Neural cell (in vitro differentiated cells): ENCODE data around the gene ACO2. TPM values are rescaled to one million over a fixed set of nuclear protein-coding genes. Genes with fewer than 3 reads are reported as not detected.

Experiments used
- H2AFZ ChIP-seq: fragments of 200-600, 300-800 bp; sonication (generic), shearing (Covaris generic); 2 replicates; pipeline ENCODE4 v1.6.0; 2014; ENCODE audit warnings: low read depth, mild to moderate bottlenecking, antibody characterized with exemption, low read length, moderate library complexity
- H3F3A ChIP-seq: fragments of 200-600 bp; shearing (Covaris generic); 2 replicates; pipeline ENCODE4 v1.6.1; 2016; ENCODE audit warnings: mild to moderate bottlenecking, moderate library complexity, mixed read lengths, antibody characterized with exemption, low read length; ENCODE audit not compliant: insufficient read depth, poor library complexity, severe bottlenecking
- H3K27ac ChIP-seq: fragments of 200-600, 300-800 bp; sonication (generic), shearing (Covaris generic); 2 replicates; pipeline ENCODE4 v1.5.1; 2014; ENCODE audit warnings: mild to moderate bottlenecking, low read length, moderate library complexity
- H3K27me3 ChIP-seq: fragments of 300-800, 200-600 bp; sonication (generic), shearing (Covaris generic); 2 replicates; pipeline ENCODE4 v1.6.0; 2014; ENCODE audit warnings: mild to moderate bottlenecking, low read depth, low read length, moderate library complexity; ENCODE audit not compliant: insufficient read depth
- H3K36me3 ChIP-seq: fragments of 300-800, 200-600 bp; sonication (generic), shearing (Covaris generic); 2 replicates; pipeline ENCODE4 v1.5.1; 2014; ENCODE audit warnings: mild to moderate bottlenecking, antibody characterized with exemption, low read length, moderate library complexity; ENCODE audit not compliant: insufficient read depth
- H3K4me2 ChIP-seq: fragments of 300-800, 200-600 bp; sonication (generic), shearing (Covaris generic); 2 replicates; pipeline ENCODE4 v1.6.0; 2014; ENCODE audit warnings: mild to moderate bottlenecking, low read length
- H3K4me3 ChIP-seq: fragments of 300-800, 200-600 bp; sonication (generic), shearing (Covaris generic); 2 replicates; pipeline ENCODE4 v1.5.1; 2014; ENCODE audit warnings: mild to moderate bottlenecking, low read length, moderate library complexity
- H3K79me2 ChIP-seq: fragments of 200-600 bp; shearing (Covaris generic); replicated peaks from 2 replicates; pipeline ENCODE4 v1.6.0; 2014; ENCODE audit warnings: mild to moderate bottlenecking, low read length, moderate library complexity; ENCODE audit not compliant: insufficient read depth
- H3K9ac ChIP-seq: fragments of 300-800, 200-600 bp; sonication (generic), shearing (Covaris generic); 2 replicates; pipeline ENCODE4 v1.6.1; 2016; ENCODE audit warnings: mild to moderate bottlenecking, low read length, mixed read lengths
- H3K9me2 ChIP-seq: fragments of 200-600 bp; shearing (Covaris generic); 2 replicates; pipeline ENCODE4 v1.6.1; 2016; ENCODE audit warnings: mild to moderate bottlenecking, low read length, mixed read lengths; ENCODE audit not compliant: insufficient read depth
- H3K9me3 ChIP-seq: fragments of 200-600, 300-800 bp; sonication (generic), shearing (Covaris generic); 2 replicates; pipeline ENCODE4 v1.6.1; 2016; ENCODE audit warnings: mild to moderate bottlenecking, mixed run types, low read length, moderate library complexity, mixed read lengths
- H4K20me1 ChIP-seq: fragments of 200-600 bp; shearing (Covaris generic); 2 replicates; pipeline ENCODE4 v1.6.1; 2016; ENCODE audit warnings: mild to moderate bottlenecking, mixed run types; ENCODE audit not compliant: insufficient read depth
- CTCF ChIP-seq: fragments of 450-650 bp; IDR thresholded peaks from 2 replicates; pipeline ENCODE4 v1.5.1; 2014; ENCODE audit warnings: antibody characterized with exemption, mild to moderate bottlenecking, moderate library complexity; ENCODE audit not compliant: poor library complexity, severe bottlenecking
- EP300 ChIP-seq: fragments of 450-650 bp; conservative IDR thresholded peaks from 2 replicates; pipeline ENCODE4 v1.6.1; 2014; ENCODE audit warnings: antibody characterized with exemption, mild to moderate bottlenecking, moderate library complexity; ENCODE audit not compliant: poor library complexity, severe bottlenecking
- EZH2 ChIP-seq: fragments of 200-600, 300-800 bp; shearing (Covaris generic), sonication (generic); IDR thresholded peaks from 2 replicates; pipeline ENCODE4 v1.6.1; 2014; ENCODE audit warnings: antibody characterized with exemption, low read length, borderline replicate concordance, mild to moderate bottlenecking; ENCODE audit not compliant: insufficient read depth, poor library complexity, severe bottlenecking
- MXI1 ChIP-seq: fragments of 450-650 bp; conservative IDR thresholded peaks from 2 replicates; pipeline ENCODE4 v1.6.1; 2014; ENCODE audit warnings: antibody characterized with exemption, mild to moderate bottlenecking; ENCODE audit not compliant: poor library complexity, severe bottlenecking
- POLR2AphosphoS5 ChIP-seq: IDR thresholded peaks from 2 replicates; pipeline ENCODE4 v1.6.1; 2012
- RAD21 ChIP-seq: fragments of 450-650 bp; conservative IDR thresholded peaks from 2 replicates; pipeline ENCODE4 v1.6.1; 2014; ENCODE audit warnings: antibody characterized with exemption, mild to moderate bottlenecking, moderate library complexity
- REST ChIP-seq: IDR thresholded peaks from 2 replicates; pipeline ENCODE4 v1.6.1; 2012; ENCODE audit warnings: borderline replicate concordance
- SMC3 ChIP-seq: fragments of 450-650 bp; conservative IDR thresholded peaks from 2 replicates; pipeline ENCODE4 v1.6.1; 2014; ENCODE audit warnings: antibody characterized with exemption, mild to moderate bottlenecking, moderate library complexity; ENCODE audit not compliant: poor library complexity
- TAF1 ChIP-seq: IDR thresholded peaks from 2 replicates; pipeline ENCODE4 v1.6.1; 2012; ENCODE audit warnings: low read depth
- polyA plus RNA-seq: library from polyadenylated mRNA; depleted of rRNA; stranded (reverse); fragments of >200 nt; gene quantifications from 2 replicates; pipeline ENCODE4 v1.2.3, GENCODE V29; 2014

The ACO2 gene
- polyA plus RNA-seq, 1 donor from 2014 or later, result 72.3 TPM

GRCh38 chr22:41488076-41488475 lies 19.2 kb downstream of the ACO2 start:
- H3K9me3 ChIP-seq, result no peaks in the 10 kb centered on the region
- H3K27me3 ChIP-seq, result no peaks in the 10 kb centered on the region
- H3K4me3 ChIP-seq, result no peak overlapping the region
- TF ChIP-seq EZH2 (no peak), SMC3 (no peak), POLR2AphosphoS5 (no peak), REST (no peak), EP300 (no peak), MXI1 (no peak), RAD21 (no peak), CTCF (no peak), TAF1 (no peak)
- no peak overlapping the region for H3K9ac ChIP-seq
- H3K79me2 ChIP-seq, result peaks cover 48% of the 10 kb centered on the region
- no peak overlapping the region for H3K27ac ChIP-seq
- H4K20me1 ChIP-seq, result no peaks in the 10 kb centered on the region
- no peak overlapping the region for H3K4me2 ChIP-seq
- H2AFZ ChIP-seq, result no peak overlapping the region
- no peaks in the 10 kb centered on the region for H3K9me2 ChIP-seq
- no peaks in the 10 kb centered on the region for H3K36me3 ChIP-seq
- no peaks in the 10 kb centered on the region for H3F3A ChIP-seq

DNA sequence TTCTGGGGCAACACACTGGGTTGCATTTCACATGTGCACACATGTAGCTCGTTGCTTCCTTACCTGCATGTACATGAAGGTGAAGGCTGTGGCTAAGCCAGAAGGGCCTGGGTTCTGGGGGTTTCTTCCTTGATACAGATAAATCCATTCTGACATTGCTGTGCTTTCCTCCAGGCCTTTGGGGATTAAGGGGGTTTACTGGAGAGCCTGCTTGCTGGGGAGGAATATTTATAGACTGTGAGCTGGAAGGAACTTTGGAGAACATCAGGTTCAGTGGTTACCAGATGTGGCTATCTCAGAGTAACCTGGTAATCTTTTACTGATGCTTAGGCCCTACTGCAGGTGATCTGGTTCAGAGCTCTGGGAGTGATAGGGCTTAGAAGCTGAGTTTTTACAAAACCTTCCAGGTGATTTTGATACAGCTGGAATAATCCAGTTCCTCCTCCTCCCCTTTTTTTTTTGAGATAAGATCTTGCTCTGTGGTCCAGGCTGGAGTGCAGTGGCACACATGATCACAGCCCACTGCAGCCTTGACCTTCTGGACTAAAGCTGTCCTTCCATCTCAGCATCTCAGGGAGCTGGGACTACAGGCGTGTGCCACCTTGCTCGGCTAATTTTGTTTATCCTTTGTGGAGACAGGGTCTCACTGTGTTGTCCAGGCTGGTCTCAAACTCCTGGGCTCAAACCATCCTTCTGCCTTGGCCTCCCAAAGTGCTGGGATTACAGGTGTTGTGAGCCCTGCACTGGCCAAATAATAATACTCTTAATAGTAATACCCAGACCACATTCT lies 19.9 kb downstream of the ACO2 start:
- Histone ChIP-seq H4K20me1 (no peaks in the 10 kb centered on the region), H3K4me3 (no peak overlapping the region), H3K79me2 (peaks cover 42% of the 10 kb centered on the region), H3K9ac (no peak overlapping the region), H3K9me2 (no peaks in the 10 kb centered on the region), H3K27me3 (no peaks in the 10 kb centered on the region), H3K27ac (no peak overlapping the region), H3K9me3 (no peaks in the 10 kb centered on the region), H3K4me2 (no peak overlapping the region), H2AFZ (no peak overlapping the region), H3K36me3 (no peaks in the 10 kb centered on the region), H3F3A (no peaks in the 10 kb centered on the region)
- TF ChIP-seq CTCF, result no peak
- TF ChIP-seq TAF1, result no peak
- TF ChIP-seq EZH2, result no peak
- no peak for TF ChIP-seq MXI1
- TF ChIP-seq SMC3, result no peak
- TF ChIP-seq RAD21, result no peak
- TF ChIP-seq EP300, result no peak
- TF ChIP-seq REST, result no peak
- TF ChIP-seq POLR2AphosphoS5, result no peak
